Spleen (tissue), 7 donors: ENCODE results near the gene SDC3.

Source experiments
- CTCF ChIP-seq, 11 experiments: fragments of 200-600 bp in 7 of 11; fragments of 450-650 bp in 4 of 11; sonication (generic) in 4 of 11; IDR thresholded peaks in 8 of 11; conservative IDR thresholded peaks in 3 of 11; 1 replicate in 7 of 11; 2 replicates in 4 of 11; pipeline versions ENCODE4 v1.4.0 to v1.8.0; 2016 to 2021; ENCODE audit warnings: antibody characterized with exemption in 11 of 11, inconsistent platforms in 4 of 11, mild to moderate bottlenecking in 1 of 11
- POLR2AphosphoS5 ChIP-seq, 3 donors: sonication (generic); formaldehyde crosslinking; IDR thresholded peaks; one replicate each; pipeline ENCODE4 v1.5.1; 2017; ENCODE audit warnings: antibody characterized with exemption in 3 of 3
- donor health status: DM: no; HTN: no; CAD: no; lungs with moderate emphysema.
- donor health status: DM: no; HTN: no; CAD: no.
- donor health status: DM: no; HTN: no; CAD: no.

GRCh38 chr1:30845237-30845903 is 63.2 kb downstream of the SDC3 start:
- no peak for TF ChIP-seq CTCF (IDR thresholded peaks at IDR 0.05 in 8 of 11, conservative IDR thresholded peaks at IDR 0.05 in 3 of 11)
- no peak for TF ChIP-seq POLR2AphosphoS5 (IDR thresholded peaks at IDR 0.05)
